HG03108 (cell line): Measurements from ENCODE around the gene VWA3B.
A peak's percentile ranks its signal among the peaks of the same experiment; 100 is the strongest.
"Not testable (repeated sequence)": the region's sequence is repeated elsewhere in the genome, so short reads cannot be mapped to it uniquely, and the experiment has no call there.

Source experiments
- ATAC-seq: cut with Tn5 transposase; IDR thresholded peaks from one replicate; pipeline ENCODE4 v1.9.1; 2021; ENCODE audit warnings: moderate library complexity; ENCODE audit not compliant: unreplicated experiment

Gene VWA3B

DNA sequence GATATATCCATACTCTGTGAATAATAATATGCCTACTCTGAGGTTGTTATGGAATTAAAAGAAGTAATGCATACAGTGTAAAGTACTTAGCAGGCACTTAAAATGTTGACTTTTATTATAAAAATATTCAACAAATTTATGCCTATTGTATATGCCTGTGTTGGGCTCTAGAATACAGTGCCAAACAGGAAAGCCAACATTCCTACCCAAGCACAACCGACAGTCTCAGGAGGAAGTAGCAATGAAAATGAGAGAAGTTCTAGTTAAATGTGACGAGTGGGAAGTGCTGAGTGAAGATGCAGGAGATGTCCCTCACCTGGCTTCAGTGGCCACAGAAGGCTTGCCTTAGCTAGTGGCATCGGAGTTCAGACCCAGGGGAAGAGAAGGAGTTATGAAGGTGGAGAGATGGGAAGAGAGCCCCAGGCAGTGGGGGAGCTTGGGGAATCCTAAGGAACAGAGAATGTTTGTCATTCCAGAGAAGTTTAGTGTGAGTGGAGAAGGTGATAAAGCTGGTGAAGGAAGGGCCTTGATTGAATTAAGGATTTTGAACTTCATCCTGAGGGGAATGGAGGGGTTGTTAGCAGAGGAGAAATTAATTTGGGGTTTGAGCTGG, 153.9 kb downstream of the VWA3B start:
- ATAC-seq = no peak

DNA sequence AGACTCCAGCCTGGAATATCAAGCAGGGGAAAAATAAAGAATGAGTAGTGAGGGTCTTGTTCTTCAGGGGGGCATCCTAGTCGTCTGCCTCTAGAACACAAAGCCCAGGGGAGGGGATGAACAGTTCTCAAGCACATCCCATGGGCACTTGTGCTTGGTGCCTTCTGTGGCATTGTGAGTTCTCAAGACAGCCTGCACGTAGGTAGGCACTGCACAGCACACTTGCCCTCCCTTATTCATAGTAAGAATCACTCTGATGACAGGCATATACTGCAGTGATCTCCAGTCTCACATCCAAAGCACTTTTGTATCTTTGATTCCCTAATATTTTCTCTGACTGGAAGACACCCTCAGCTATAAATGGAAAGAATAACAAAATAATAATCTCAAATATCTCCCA, 154.6 kb downstream of the VWA3B start:
- ATAC-seq = no peak

GRCh38 chr2:98242003-98242402, 155.0 kb downstream of the VWA3B start:
- no peak for ATAC-seq

DNA sequence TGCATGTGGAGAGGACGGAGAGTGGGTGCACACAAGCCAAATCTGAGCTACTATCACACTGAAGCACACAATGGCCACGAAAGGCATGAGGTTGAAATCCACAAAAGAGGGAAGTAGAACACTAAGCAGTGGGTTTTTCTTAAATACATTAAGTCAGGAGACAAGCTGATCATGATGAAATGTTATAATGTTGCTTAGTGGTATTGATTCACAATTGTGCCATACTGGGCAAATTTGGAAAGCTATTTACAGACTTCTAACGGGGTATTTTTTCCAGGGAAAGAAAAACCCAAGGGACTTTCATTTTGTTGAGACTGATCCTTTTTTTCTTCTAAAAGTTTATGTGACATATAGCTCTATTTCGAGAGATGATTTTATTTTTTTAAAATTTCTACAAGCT, 158.5 kb downstream of the VWA3B start:
- ATAC-seq = no peak

- no peak for ATAC-seq
Measured at GRCh38 chr2:98247383-98247782, 160.4 kb downstream of the VWA3B start.

GRCh38 chr2:98252038-98252773, 165.2 kb downstream of the VWA3B start:
- ATAC-seq = no peak

GRCh38 chr2:98253461-98254070, 166.6 kb downstream of the VWA3B start:
- no peak for ATAC-seq

DNA sequence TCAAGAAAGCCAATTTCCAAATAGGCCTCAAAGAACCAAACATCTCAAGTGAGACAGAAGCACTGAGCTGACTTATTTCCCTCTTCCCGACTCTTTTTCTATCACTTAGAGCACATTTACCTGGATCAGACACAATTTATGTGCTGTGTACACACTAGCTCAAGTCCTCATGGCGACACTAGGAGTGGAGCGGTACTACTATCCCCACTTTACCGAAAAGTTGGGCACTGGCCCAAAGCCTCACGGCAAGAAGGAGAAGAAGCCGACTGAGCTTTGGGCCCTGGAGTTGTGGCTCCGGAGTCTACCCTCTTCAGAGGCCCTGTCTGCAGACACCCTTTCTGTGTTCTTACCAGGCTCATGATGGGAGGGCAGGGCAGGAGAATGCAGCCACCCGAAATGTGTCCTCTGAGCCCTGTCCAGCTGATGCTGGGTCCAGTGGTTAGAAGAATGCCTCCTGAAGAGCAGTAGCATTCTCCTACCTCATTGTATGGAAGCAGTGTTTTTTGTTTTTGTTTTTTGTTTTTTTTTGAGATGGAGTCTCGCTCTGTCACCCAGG, 167.6 kb downstream of the VWA3B start:
- no peak for ATAC-seq

DNA sequence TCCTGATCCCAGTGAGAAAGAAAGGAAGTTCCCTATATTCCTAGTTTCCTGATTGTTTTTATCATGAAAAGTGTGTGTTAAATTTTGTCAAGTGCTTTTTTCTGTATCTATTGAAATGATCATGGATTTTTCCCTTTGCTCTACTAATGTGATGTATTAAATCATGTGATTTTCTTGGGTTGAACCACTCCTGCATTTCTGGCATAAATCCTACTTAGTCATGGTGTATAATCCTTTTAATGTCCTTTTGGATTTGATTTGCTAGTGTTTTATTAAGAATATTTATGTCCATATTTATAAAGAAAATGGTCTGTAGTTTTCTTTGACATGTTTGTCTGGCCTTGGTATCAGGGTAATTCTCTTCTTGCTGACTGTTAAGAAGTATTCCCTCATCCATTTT, 171.9 kb downstream of the VWA3B start:
- ATAC-seq = no peak

DNA sequence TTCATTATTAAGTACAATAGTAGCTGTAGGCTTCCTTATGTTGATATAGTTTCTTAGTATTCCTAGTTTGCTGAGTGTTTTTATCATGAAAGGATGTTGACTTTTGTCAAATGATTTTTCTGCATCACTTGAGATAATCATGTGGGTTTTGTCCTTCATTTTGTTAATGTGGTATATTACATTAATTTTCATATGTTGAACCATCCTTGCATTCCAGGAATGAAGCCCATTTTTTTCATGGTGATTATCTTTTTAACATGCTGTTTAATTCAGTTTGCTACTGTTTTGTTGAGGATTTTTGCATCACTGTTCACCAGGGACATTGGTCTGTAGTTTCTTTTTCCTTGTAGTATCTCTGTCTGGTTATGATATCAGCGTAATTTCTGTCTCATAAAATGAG, 176.4 kb downstream of the VWA3B start:
- no peak for ATAC-seq

- not testable (repeated sequence) for ATAC-seq
Measured at GRCh38 chr2:98268225-98268624, 181.3 kb downstream of the VWA3B start.

DNA sequence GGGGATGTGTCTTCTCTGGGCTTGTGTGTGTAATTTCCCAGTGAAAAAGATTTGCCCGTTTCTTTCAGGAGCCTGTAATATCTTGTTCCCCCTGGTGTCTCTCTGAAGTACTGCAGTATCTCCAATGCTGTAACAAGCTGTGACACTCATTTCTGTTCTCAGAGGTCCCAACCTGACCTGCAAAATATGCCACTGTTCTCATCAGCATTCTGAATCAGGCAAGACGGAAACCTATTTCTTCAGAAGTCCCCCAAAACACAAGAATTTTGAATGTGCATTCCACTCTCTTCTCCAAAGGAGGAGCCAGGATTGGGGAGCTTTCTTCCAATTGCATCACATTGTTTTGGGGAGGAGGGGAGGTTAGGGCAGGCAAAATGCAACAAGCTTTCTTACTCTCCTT, 182.3 kb downstream of the VWA3B start:
- no peak for ATAC-seq

DNA sequence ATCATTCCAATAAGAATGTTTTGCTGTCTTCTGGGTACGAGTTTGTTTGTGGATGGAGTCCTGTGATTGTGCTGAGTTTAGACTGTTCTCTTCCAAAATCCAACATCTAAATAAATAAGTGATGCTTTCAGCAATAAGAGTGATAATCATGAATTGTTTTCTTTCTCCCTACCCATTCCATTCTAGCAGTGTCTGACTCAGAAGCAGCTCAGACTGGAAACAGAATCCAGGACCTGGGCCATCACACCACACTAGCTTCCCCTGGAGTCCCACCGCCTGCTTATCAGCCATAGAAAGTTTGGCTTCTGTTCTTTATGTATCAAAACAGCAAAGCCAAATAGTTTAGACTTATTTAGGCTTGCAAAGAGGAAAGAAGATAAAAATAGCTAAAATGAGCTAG, 182.9 kb downstream of the VWA3B start:
- ATAC-seq = no peak

- ATAC-seq = no peak
Measured at GRCh38 chr2:98277162-98277859, 190.3 kb downstream of the VWA3B start.

- no peak for ATAC-seq
Measured at GRCh38 chr2:98278074-98278473, 191.1 kb downstream of the VWA3B start.

DNA sequence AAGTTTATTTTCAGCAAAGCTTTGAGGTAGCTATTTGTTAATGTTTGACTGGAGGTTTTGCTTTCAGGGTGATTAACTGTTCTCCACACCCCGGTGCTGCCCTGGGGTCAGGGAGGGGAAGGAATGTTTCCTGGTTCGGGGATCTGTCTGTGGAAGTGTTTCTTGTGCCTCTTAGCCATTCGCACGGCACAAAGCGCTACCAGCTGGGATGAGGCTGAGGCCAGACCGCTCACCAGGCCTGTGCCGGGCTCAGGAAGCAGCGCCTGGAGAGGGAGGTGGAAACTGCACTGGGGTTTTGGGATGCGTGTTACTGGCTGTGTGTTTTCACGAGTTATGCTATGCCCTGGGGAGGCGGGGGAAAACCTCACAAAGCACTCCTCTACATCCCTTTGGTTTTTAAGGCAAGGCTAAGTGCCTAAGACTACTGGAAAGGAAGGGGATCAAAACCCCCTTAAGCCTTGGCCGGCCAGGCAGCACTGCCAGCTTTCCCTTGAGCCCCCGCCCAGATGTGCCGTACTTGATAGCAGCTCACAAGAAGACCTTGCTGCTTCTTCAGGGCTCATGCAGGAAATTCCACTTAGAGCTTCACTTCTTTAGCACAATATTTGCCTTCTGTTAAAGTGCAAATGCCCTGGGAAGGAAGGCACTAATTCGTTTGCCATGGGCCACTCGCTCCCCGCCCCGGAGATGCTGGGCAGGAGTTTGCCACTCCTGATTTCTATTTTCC, 193.6 kb downstream of the VWA3B start:
- ATAC-seq = peak; percentile 70

DNA sequence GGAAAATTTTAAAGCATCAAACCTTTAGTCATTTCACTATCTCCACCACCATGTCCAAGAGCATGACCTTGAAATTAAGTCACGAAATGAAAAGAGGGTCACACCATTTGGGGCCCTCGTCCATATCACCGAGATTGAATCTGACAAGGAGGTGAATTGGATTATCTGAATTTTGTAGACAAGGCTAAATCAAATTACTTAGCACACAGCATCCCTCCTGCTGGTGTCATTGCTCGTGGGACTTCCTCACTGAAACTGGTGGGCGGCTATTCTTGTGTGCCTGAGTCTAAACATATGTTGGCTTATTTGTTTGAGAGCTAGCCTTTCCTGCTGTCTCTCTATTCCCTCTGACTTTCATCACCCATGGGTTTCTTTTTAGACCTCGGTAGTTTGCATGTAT, 194.6 kb downstream of the VWA3B start:
- ATAC-seq = no peak

DNA sequence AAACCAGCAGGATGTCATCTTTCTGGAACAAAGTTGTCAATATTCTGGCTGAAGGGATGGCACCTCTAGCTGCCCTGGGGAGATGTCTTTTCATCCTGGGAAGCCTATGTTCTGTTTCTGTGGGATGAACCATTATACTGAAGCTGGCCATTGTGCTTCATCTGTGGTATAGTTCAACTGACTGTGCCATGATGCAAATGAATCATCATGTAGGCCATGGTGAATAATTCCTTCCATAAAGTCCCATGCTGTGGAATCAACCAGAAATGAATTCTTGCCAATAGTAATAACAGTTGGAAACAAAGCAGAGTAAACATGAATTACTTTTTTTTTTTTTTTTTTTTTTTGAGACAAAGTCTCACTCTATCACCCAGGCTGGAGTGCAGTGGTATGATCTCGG, 195.1 kb downstream of the VWA3B start:
- no peak for ATAC-seq

DNA sequence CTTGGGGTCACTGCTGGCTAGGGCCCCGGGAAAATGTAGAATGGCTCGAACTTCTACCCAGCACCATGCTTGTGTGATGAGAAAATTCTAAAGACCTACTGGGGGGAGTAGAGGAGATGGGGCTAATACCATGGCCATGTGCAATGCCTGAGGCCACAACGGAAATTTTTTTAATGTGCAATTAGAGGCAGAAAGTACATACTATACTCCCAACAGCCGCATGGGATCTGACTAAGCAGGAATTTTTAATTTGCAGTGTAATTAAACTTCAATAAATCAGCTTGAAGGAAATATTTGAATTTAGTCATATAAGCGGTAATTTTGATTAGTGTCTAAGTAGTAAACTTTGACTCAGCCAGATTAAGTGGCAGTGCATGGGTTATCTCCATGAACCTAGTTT, 206.1 kb downstream of the VWA3B start:
- ATAC-seq = no peak

- ATAC-seq = no peak
Measured at GRCh38 chr2:98293931-98294687, 207.1 kb downstream of the VWA3B start.
